K562 (cell line): ENCODE results near the gene NFKB2. TPM values are rescaled to one million over a fixed set of nuclear protein-coding genes. Genes with fewer than 3 reads are reported as not detected.

Experiments
- ATF2 ChIP-seq: sonication (generic); formaldehyde crosslinking; IDR thresholded peaks from 2 replicates; pipeline ENCODE4 v1.8.1; 2022; ENCODE audit warnings: missing genetic modification reagents
- CREB1 ChIP-seq, 2 experiments: sonication (generic) in 1 of 2; formaldehyde crosslinking in 1 of 2; IDR thresholded peaks; 2 replicates each; pipeline versions ENCODE4 v1.6.1 to v1.8.0; 2012 to 2022; ENCODE audit warnings: inconsistent platforms in 1 of 2, mild to moderate bottlenecking in 1 of 2, missing genetic modification reagents in 1 of 2, moderate library complexity in 1 of 2
- EP400 ChIP-seq: fragments of 450-650 bp; IDR thresholded peaks from 2 replicates; pipeline ENCODE4 v1.6.1; 2017; ENCODE audit warnings: antibody characterized with exemption, mild to moderate bottlenecking, moderate library complexity
- GTF2A2 ChIP-seq: IDR thresholded peaks from 2 replicates; pipeline ENCODE4 v1.6.1; 2016; ENCODE audit warnings: mild to moderate bottlenecking, missing genetic modification characterization, missing compliant biosample characterization
- HDAC3 ChIP-seq: fragments of 450-650 bp; IDR thresholded peaks from 2 replicates; pipeline ENCODE4 v1.6.1; 2018; ENCODE audit warnings: borderline replicate concordance, mild to moderate bottlenecking, moderate library complexity; ENCODE audit not compliant: partially characterized antibody
- L3MBTL2 ChIP-seq: fragments of 450-650 bp; IDR thresholded peaks from 2 replicates; pipeline ENCODE4 v1.6.1; 2016; ENCODE audit warnings: mild to moderate bottlenecking, moderate library complexity
- MAZ ChIP-seq, 2 experiments: fragments of 450-650 bp in 1 of 2; sonication (generic) in 1 of 2; formaldehyde crosslinking; IDR thresholded peaks in 1 of 2; conservative IDR thresholded peaks in 1 of 2; 2 replicates each; pipeline versions ENCODE4 v1.4.0 to v1.5.0; 2020; ENCODE audit warnings: mild to moderate bottlenecking in 1 of 2, missing genetic modification reagents in 1 of 2
- MEF2A ChIP-seq: IDR thresholded peaks from 2 replicates; pipeline ENCODE4 v1.6.1; 2011; ENCODE audit warnings: low read depth, mild to moderate bottlenecking, low read length, moderate library complexity; ENCODE audit not compliant: control insufficient read depth
- NELFE ChIP-seq: IDR thresholded peaks from 2 replicates; pipeline ENCODE4 v1.6.1; 2011; ENCODE audit warnings: mild to moderate bottlenecking; ENCODE audit not compliant: insufficient read depth, insufficient read length
- NR2C2 ChIP-seq, 2 experiments: fragments of 200-800 bp in 1 of 2; sonication (Bioruptor generic) in 1 of 2; sonication (generic) in 1 of 2; formaldehyde crosslinking in 1 of 2; IDR thresholded peaks; 2 replicates each; pipeline versions ENCODE4 v1.6.1 to v1.8.0; 2016 to 2022; ENCODE audit warnings: mild to moderate bottlenecking in 1 of 2, missing compliant biosample characterization in 1 of 2, missing genetic modification characterization in 1 of 2, missing genetic modification reagents in 1 of 2
- SMARCE1 ChIP-seq: fragments of 450-650 bp; IDR thresholded peaks from 2 replicates; pipeline ENCODE4 v1.7.1; 2016; ENCODE audit warnings: mild to moderate bottlenecking
- SOX6 ChIP-seq: fragments of 450-650 bp; IDR thresholded peaks from 2 replicates; pipeline ENCODE4 v1.6.1; 2014; ENCODE audit warnings: mild to moderate bottlenecking
- SUPT5H ChIP-seq: fragments of 450-650 bp; IDR thresholded peaks from 2 replicates; pipeline ENCODE4 v1.6.1; 2016
- TCF7 ChIP-seq: sonication (generic); IDR thresholded peaks from 2 replicates; pipeline ENCODE4 v1.6.1; 2016; ENCODE audit warnings: antibody characterized with exemption, borderline replicate concordance
- ZBTB7A ChIP-seq: IDR thresholded peaks from 2 replicates; pipeline ENCODE4 v1.6.1; 2011; ENCODE audit warnings: low read depth, mild to moderate bottlenecking, low read length, moderate library complexity, borderline replicate concordance; ENCODE audit not compliant: control insufficient read depth
- ZFX ChIP-seq: sonication (generic); formaldehyde crosslinking; IDR thresholded peaks from 2 replicates; pipeline ENCODE4 v1.8.0; 2022; ENCODE audit warnings: mild to moderate bottlenecking, missing genetic modification reagents, moderate library complexity
- ZNF174 ChIP-seq: fragments of 250-450 bp; sonication (Bioruptor Pico); IDR thresholded peaks from 2 replicates; pipeline ENCODE4 v1.4.0; 2020; ENCODE audit warnings: mild to moderate bottlenecking
- ZNF354B ChIP-seq: fragments of 250-450 bp; sonication (Bioruptor Pico); IDR thresholded peaks from 2 replicates; pipeline ENCODE4 v1.4.0; 2020
- polyA plus RNA-seq, 8 experiments: library from polyadenylated mRNA; depleted of rRNA in 4 of 8; stranded (reverse) in 5 of 8; unstranded in 3 of 8; fragments of >200 nt; fragmentation: Nextera tagmentation in 2 of 8; fragmentation: Illumina TruSeq in 1 of 8; extraction: Ambion mirVana in 2 of 8; extraction: Trizol in 1 of 8; gene quantifications; 2 replicates each; pipeline versions ENCODE4 v1.2.1 to v1.2.3, GENCODE V29; 2011 to 2014; ENCODE audit warnings: inconsistent platforms in 1 of 8, missing spikeins in 1 of 8
- total RNA-seq, 7 experiments: library from RNA; depleted of rRNA in 6 of 7; stranded (reverse); fragments of >200 nt in 6 of 7; fragmentation: Illumina TruSeq in 2 of 7; extraction: Trizol in 2 of 7; gene quantifications; 2 replicates each; pipeline versions ENCODE4 v1.2.1 to v1.2.3, GENCODE V29; 2011 to 2021; ENCODE audit warnings: low replicate concordance in 1 of 7

The NFKB2 gene
- total and polyA plus RNA-seq, 9 of the 15 experiments (the other 6 are each of a cell fraction or from before 2014, with no cell fraction given) = 0.07 to 20.3 (median 7.9) TPM

GRCh38 chr10:102432162-102432950, 36.9 kb downstream of the NFKB2 start, which contains the start of gene CUEDC2 (continued):
- TF ChIP-seq SMARCE1 = peak; percentile 64; the same call in 1 of the 2 replicates
- TF ChIP-seq GTF2A2 (tag) = no peak
- TF ChIP-seq NELFE = no peak
- no peak for TF ChIP-seq ZNF354B
- no peak for TF ChIP-seq ZNF174 (CRISPR knock-in tag)
- no peak for TF ChIP-seq MEF2A
- TF ChIP-seq SOX6 = peak; percentile 36
- no peak for TF ChIP-seq NR2C2 (CRISPR knock-in tag; IDR thresholded peaks at IDR 0.05)
- TF ChIP-seq NR2C2 (tag; IDR thresholded peaks at IDR 0.05) = peak; percentile 61
- no peak for TF ChIP-seq ATF2 (CRISPR knock-in tag)
- TF ChIP-seq CREB1 (IDR thresholded peaks at IDR 0.05) = peak; percentile 59
- TF ChIP-seq CREB1 (CRISPR knock-in tag; IDR thresholded peaks at IDR 0.05) = peak; percentile 36; the same call in 1 of the 2 replicates
- peak; percentile 77 for TF ChIP-seq SUPT5H
- TF ChIP-seq L3MBTL2 = peak; percentile 38; the same call in 1 of the 2 replicates
- TF ChIP-seq ZFX (CRISPR knock-in tag) = peak; percentile 87
- peak; percentile 46 to 87; a peak in 3 of 4 replicates for TF ChIP-seq MAZ (CRISPR knock-in tag; conservative IDR thresholded peaks at IDR 0.05 in 1 of 2, IDR thresholded peaks at IDR 0.05 in 1 of 2)
- TF ChIP-seq TCF7 = peak; percentile 92
- TF ChIP-seq EP400 = peak; percentile 70; the same call in 1 of the 2 replicates
- no peak for TF ChIP-seq HDAC3
- TF ChIP-seq ZBTB7A = peak; percentile 75; the same call in 1 of the 2 replicates
